Neural progenitor cell (in vitro differentiated cells): ENCODE measurements around the gene CEP63. TPM values are rescaled to one million over a fixed set of nuclear protein-coding genes. Genes with fewer than 3 reads are reported as not detected.

ENCODE experiments used
- DNase-seq: peaks from one replicate; pipeline ENCODE4 v3.0.0-alpha.2; 2016; ENCODE audit warnings: low spot score
- H2AFZ ChIP-seq: fragments of 200-600 bp; sonication (generic); replicated peaks from 2 replicates; pipeline ENCODE4 v1.6.1; 2016; ENCODE audit warnings: antibody characterized with exemption
- H3F3A ChIP-seq: fragments of 200-600 bp; sonication (generic); 2 replicates; pipeline ENCODE4 v1.6.1; 2016; ENCODE audit warnings: antibody characterized with exemption, low read depth
- H3K27ac ChIP-seq: fragments of 200-600 bp; sonication (generic); 2 replicates; pipeline ENCODE4 v1.5.1; 2016; ENCODE audit warnings: mild to moderate bottlenecking
- H3K27me3 ChIP-seq: fragments of 200-600 bp; sonication (generic); 2 replicates; pipeline ENCODE4 v1.6.1; 2016; ENCODE audit warnings: mild to moderate bottlenecking, moderate library complexity
- H3K36me3 ChIP-seq: fragments of 200-600 bp; sonication (generic); 2 replicates; pipeline ENCODE4 v1.5.1; 2016
- H3K4me1 ChIP-seq: fragments of 200-600 bp; sonication (generic); 2 replicates; pipeline ENCODE4 v1.6.1; 2016; ENCODE audit warnings: mixed run types
- H3K4me2 ChIP-seq: fragments of 200-600 bp; sonication (generic); 2 replicates; pipeline ENCODE4 v1.6.1; 2016
- H3K4me3 ChIP-seq: fragments of 200-600 bp; sonication (generic); 2 replicates; pipeline ENCODE4 v1.5.1; 2016
- H3K79me2 ChIP-seq: fragments of 200-600 bp; sonication (generic); 2 replicates; pipeline ENCODE4 v1.6.1; 2016; ENCODE audit warnings: low read depth
- H3K9ac ChIP-seq: fragments of 200-600 bp; sonication (generic); 2 replicates; pipeline ENCODE4 v1.6.1; 2016
- H3K9me3 ChIP-seq: fragments of 200-600 bp; sonication (generic); 2 replicates; pipeline ENCODE4 v1.5.1; 2016; ENCODE audit warnings: low read depth
- H4K20me1 ChIP-seq: fragments of 200-600 bp; sonication (generic); 2 replicates; pipeline ENCODE4 v1.6.1; 2016; ENCODE audit warnings: low read depth
- H3K27ac Mint-ChIP-seq: 3 replicates; pipeline ENCODE4 v1.8.0; 2021; ENCODE audit warnings: mixed read lengths
- H3K27me3 Mint-ChIP-seq: 2 replicates; pipeline ENCODE4 v1.8.0; 2022; ENCODE audit warnings: low read depth, mild to moderate bottlenecking, inconsistent platforms, moderate library complexity, mixed read lengths; ENCODE audit not compliant: insufficient read depth
- H3K36me3 Mint-ChIP-seq: 3 replicates; pipeline ENCODE4 v1.8.0; 2021; ENCODE audit warnings: mixed read lengths
- H3K4me1 Mint-ChIP-seq: 3 replicates; pipeline ENCODE4 v1.8.0; 2021; ENCODE audit warnings: mixed read lengths
- H3K4me3 Mint-ChIP-seq: 3 replicates; pipeline ENCODE4 v1.8.0; 2021; ENCODE audit warnings: mild to moderate bottlenecking, moderate library complexity, mixed read lengths
- H3K9me3 Mint-ChIP-seq: 3 replicates; pipeline ENCODE4 v1.8.0; 2020; ENCODE audit warnings: mixed read lengths
- EZH2 ChIP-seq: fragments of 200-600 bp; sonication (generic); IDR thresholded peaks from 2 replicates; pipeline ENCODE4 v1.6.1; 2017; ENCODE audit warnings: antibody characterized with exemption, mild to moderate bottlenecking, moderate library complexity
- EZH2phosphoT487 ChIP-seq: fragments of 200-600 bp; sonication (generic); IDR thresholded peaks from 2 replicates; pipeline ENCODE4 v1.6.1; 2017; ENCODE audit warnings: antibody characterized with exemption
- total RNA-seq: library from RNA; depleted of rRNA; stranded (reverse); fragments of >200 nt; gene quantifications from 2 replicates; pipeline ENCODE4 v1.2.3, GENCODE V29; 2015; ENCODE audit warnings: low replicate concordance
- TF ChIP-seq, protein P1 (sequence below): fragments of 200-600 bp; sonication (generic); IDR thresholded peaks from 2 replicates; pipeline ENCODE4 v1.5.1; 2017; ENCODE audit warnings: antibody characterized with exemption, mild to moderate bottlenecking

The CEP63 gene
- total RNA-seq, 1 donor from 2014 or later = 36.2 TPM

GRCh38 chr3:134494495-134494894 lies 8.6 kb downstream of the CEP63 start:
- no peak overlapping the region for H3K27ac Mint-ChIP-seq
- Histone ChIP-seq H3K27me3 (no peaks in the 10 kb centered on the region), H3K4me2 (no peak overlapping the region), H2AFZ (no peak overlapping the region), H3F3A (no peaks in the 10 kb centered on the region), H3K9me3 (no peaks in the 10 kb centered on the region), H3K9ac (no peak overlapping the region), H4K20me1 (peaks cover 4% of the 10 kb centered on the region), H3K79me2 (peaks cover 57% of the 10 kb centered on the region), H3K36me3 (no peaks in the 10 kb centered on the region), H3K4me3 (no peak overlapping the region), H3K4me1 (no peaks in the 10 kb centered on the region), H3K27ac (no peak overlapping the region)
- DNase-seq = no peak
- peaks cover 14% of the 10 kb centered on the region for H3K9me3 Mint-ChIP-seq
- H3K4me3 Mint-ChIP-seq = no peak overlapping the region
- H3K36me3 Mint-ChIP-seq = peaks cover 38% of the 10 kb centered on the region
- no peaks in the 10 kb centered on the region for H3K4me1 Mint-ChIP-seq
- TF ChIP-seq EZH2phosphoT487 = no peak
- no peaks in the 10 kb centered on the region for H3K27me3 Mint-ChIP-seq

DNA sequence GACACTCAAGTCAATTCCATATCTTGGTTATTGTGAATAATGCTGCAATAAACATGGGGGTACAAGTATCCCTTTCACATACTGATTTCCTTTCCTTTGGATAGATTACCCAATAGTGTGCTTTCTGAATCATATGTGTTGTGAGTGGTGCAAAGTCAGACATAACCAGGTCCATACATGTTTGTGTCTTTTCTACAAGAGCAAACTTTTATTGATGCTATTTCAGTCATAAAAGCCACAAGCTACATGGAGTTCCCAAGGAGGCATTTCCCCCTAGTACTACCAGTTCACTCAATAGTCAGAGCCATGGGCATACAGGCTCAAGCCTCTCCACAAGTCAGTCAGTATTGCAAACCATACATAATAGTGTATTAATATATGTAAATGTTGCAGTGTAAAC lies 10.1 kb downstream of the CEP63 start:
- Mint-ChIP-seq H3K4me3 (no peak overlapping the region), H3K27me3 (no peaks in the 10 kb centered on the region), H3K4me1 (no peaks in the 10 kb centered on the region), H3K9me3 (peaks cover 24% of the 10 kb centered on the region), H3K27ac (no peak overlapping the region), H3K36me3 (peaks cover 43% of the 10 kb centered on the region)
- Histone ChIP-seq H2AFZ (no peak overlapping the region), H3K9ac (no peak overlapping the region), H3F3A (no peaks in the 10 kb centered on the region), H3K4me3 (no peak overlapping the region), H3K79me2 (peaks cover 53% of the 10 kb centered on the region), H3K9me3 (no peaks in the 10 kb centered on the region), H3K27me3 (no peaks in the 10 kb centered on the region), H3K4me2 (no peak overlapping the region), H3K36me3 (no peaks in the 10 kb centered on the region), H3K4me1 (no peaks in the 10 kb centered on the region), H3K27ac (no peak overlapping the region), H4K20me1 (peaks cover under 1% of the 10 kb centered on the region)
- TF ChIP-seq EZH2phosphoT487 (no peak), EZH2 (no peak)
- TF ChIP-seq, protein P1, sequence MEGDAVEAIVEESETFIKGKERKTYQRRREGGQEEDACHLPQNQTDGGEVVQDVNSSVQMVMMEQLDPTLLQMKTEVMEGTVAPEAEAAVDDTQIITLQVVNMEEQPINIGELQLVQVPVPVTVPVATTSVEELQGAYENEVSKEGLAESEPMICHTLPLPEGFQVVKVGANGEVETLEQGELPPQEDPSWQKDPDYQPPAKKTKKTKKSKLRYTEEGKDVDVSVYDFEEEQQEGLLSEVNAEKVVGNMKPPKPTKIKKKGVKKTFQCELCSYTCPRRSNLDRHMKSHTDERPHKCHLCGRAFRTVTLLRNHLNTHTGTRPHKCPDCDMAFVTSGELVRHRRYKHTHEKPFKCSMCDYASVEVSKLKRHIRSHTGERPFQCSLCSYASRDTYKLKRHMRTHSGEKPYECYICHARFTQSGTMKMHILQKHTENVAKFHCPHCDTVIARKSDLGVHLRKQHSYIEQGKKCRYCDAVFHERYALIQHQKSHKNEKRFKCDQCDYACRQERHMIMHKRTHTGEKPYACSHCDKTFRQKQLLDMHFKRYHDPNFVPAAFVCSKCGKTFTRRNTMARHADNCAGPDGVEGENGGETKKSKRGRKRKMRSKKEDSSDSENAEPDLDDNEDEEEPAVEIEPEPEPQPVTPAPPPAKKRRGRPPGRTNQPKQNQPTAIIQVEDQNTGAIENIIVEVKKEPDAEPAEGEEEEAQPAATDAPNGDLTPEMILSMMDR = no peak
- DNase-seq = no peak

DNA sequence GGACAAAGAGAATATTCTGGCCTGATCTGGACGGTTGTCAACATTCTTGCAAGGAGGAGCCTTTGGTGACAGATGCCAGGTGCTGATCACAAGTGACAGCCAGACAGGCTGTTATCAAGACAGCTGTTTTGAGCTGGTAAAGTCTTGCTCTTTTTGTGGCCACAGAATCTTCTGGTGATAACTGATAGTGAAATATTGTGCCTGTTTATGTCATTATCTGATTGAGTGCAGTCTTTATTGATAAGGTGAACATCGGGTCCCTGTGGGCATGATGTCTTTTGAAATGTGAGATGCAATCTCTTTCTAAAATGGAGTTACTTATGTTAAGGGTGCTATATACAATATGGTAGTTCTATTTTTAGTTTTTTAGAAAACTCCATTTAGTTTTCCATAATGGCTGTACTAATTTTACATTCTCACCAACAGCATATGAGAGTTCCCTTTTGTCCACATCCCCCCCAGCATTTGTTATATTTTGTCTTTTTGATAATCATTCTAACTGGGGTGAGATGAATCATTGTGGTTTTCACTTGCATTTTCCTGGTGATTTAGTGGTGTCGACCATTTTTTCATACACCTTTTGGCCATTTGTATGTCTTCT lies 10.7 kb downstream of the CEP63 start:
- no peak overlapping the region for H3K4me2 ChIP-seq
- TF ChIP-seq, protein P1 = no peak
- TF ChIP-seq EZH2 (no peak), EZH2phosphoT487 (no peak)
- H3K79me2 ChIP-seq = peaks cover 53% of the 10 kb centered on the region
- no peak overlapping the region for H3K9ac ChIP-seq
- no peaks in the 10 kb centered on the region for H3K9me3 ChIP-seq
- H4K20me1 ChIP-seq = no peaks in the 10 kb centered on the region
- H3K9me3 Mint-ChIP-seq = peaks cover 26% of the 10 kb centered on the region
- no peak overlapping the region for H2AFZ ChIP-seq
- no peaks in the 10 kb centered on the region for H3K27me3 Mint-ChIP-seq
- no peaks in the 10 kb centered on the region for H3K4me1 ChIP-seq
- H3K4me3 Mint-ChIP-seq = no peak overlapping the region
- H3K27ac Mint-ChIP-seq = no peak overlapping the region
- H3K27ac ChIP-seq = no peak overlapping the region
- no peaks in the 10 kb centered on the region for H3K27me3 ChIP-seq
- H3K4me1 Mint-ChIP-seq = no peaks in the 10 kb centered on the region
- no peaks in the 10 kb centered on the region for H3K36me3 ChIP-seq
- peaks cover 47% of the 10 kb centered on the region for H3K36me3 Mint-ChIP-seq
- DNase-seq = no peak
- no peaks in the 10 kb centered on the region for H3F3A ChIP-seq
- H3K4me3 ChIP-seq = no peak overlapping the region

DNA sequence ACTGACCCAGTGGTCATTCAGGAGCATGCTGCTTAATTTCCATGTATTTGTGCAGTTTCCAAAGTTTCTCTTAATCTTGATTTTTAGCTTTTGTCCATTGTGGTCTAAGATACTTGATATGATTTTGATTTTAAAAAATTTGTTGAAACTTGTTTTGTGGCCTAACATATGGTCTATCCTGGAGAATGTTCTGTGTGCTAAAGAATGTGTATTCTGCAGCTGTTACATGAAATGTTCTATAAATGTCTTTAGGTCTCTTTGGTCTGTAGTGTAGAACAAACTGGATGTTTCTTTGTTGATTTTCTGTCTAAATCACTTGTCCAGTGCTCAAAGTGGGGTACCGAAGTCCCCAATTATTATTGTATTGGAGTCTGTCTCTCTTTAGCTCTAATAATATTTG lies 17.4 kb downstream of the CEP63 start:
- no peaks in the 10 kb centered on the region for H3K27me3 Mint-ChIP-seq
- H3K36me3 Mint-ChIP-seq = peaks cover 60% of the 10 kb centered on the region
- H3K4me1 Mint-ChIP-seq = no peaks in the 10 kb centered on the region
- H3K27ac Mint-ChIP-seq = no peak overlapping the region
- no peak overlapping the region for H2AFZ ChIP-seq
- peaks cover 52% of the 10 kb centered on the region for H3K9me3 Mint-ChIP-seq
- no peaks in the 10 kb centered on the region for H3K27me3 ChIP-seq
- H3K4me3 ChIP-seq = no peak overlapping the region
- DNase-seq = no peak
- no peaks in the 10 kb centered on the region for H3K9me3 ChIP-seq
- H3K4me1 ChIP-seq = no peaks in the 10 kb centered on the region
- no peak overlapping the region for H3K9ac ChIP-seq
- no peak overlapping the region for H3K4me2 ChIP-seq
- H3K4me3 Mint-ChIP-seq = no peak overlapping the region
- H4K20me1 ChIP-seq = no peaks in the 10 kb centered on the region
- peaks cover 4% of the 10 kb centered on the region for H3K36me3 ChIP-seq
- peaks cover 65% of the 10 kb centered on the region for H3K79me2 ChIP-seq
- TF ChIP-seq, protein P1 = no peak
- TF ChIP-seq EZH2 (no peak), EZH2phosphoT487 (no peak)
- H3K27ac ChIP-seq = no peak overlapping the region
- no peaks in the 10 kb centered on the region for H3F3A ChIP-seq
